DMS 273 treated with DMSO at 0.1 percent for 48 hours (cell line): ENCODE data around the gene GLRB.
"Not testable (repeated sequence)": the region's sequence is repeated elsewhere in the genome, so short reads cannot be mapped to it uniquely, and the experiment has no call there.

Experiments
- DNase-seq: peaks from one replicate; lab custom pipeline; 2025; lab: John Stamatoyannopoulos, UW

The GLRB gene

DNA sequence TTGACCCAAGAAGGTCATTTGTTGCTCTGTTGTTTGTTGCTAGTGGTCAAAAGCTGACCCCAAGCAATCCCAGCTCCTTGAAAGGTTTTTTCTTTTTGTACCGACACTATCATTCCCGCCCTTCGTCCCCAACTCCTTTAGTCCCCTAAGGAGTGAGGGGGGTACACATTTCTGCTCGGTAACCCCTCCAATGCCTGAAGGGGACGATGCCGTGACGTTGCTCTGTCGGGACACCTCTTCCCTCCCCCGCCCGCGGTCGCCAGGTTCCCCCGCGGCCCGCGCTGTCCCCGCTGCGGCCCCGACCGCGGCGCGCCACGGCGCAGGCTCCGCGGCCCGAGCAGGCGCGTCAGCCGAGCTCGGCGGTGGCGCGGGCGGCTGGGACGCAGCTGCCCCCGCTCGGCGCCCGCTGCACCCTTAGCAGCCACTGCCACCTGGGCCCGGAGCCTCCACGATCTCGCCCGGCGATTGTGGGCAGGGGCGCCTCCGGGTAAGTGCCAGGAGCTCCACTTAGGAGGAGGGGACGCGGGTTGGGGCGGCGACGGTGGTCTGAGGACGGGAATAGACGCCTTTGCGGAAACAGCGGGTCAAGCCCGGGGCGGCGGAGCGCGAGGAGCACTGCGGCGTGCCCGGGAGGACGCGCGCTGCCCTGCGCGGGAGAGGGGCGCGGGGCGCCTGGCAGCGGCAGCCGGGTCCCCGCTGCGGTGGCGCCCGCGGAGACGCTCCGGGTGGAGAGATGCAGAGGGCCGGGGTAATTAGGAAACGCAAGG lies at the start of gene GLRB:
Gene GLRB, plus strand, starts transcription at position 340 of the 767 bp plus-strand sequence. CDS start 1,875 bp downstream, outside the sequence.
- DNase-seq = no peak

GRCh38 chr4:157035471-157035870 lies 40.5 kb upstream of the GLRB start:
- DNase-seq = no peak

GRCh38 chr4:157040405-157040804 lies 35.5 kb upstream of the GLRB start:
- DNase-seq = no peak

- no peak for DNase-seq
Measured at GRCh38 chr4:157043131-157043530, 32.8 kb upstream of the GLRB start.

GRCh38 chr4:157045507-157046127 lies 30.3 kb upstream of the GLRB start:
- peak; percentile 21 for DNase-seq

DNA sequence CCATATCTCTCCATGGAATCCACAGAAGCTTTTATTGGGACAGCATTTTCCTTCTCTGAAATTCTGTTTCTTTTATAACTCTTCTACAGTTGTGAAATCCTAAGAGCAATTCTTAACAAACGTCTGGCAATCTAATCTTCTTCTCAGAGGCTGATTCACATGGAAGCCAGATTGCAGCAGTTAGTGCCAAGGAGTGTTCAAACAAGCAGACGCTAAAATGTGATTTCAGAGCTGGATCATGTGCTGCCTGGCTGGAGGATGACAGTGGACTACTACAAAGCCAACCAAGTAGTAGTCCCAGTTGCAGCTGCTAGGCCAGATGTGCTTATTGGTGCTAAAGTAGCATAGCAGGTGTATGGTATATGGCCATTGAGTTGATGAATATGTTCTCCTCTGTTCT lies 27.7 kb upstream of the GLRB start:
- no peak for DNase-seq

DNA sequence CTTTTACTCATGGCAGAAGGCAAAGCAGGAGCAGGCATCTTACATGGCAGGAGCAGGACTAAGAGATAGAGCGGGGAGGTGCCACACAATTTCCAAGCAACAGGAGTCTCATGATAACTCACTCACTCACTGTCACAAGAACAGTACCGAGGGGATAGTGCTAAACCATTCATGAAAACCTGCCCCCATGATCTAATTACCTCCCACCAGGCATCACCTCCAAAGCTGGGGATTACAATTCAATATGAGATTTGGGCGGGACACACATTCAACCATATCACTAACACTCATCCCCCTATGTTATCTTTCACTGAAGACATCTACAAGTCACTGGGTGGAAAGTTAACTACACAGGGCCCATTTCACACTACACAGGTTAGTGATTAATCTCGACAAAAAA lies 25.4 kb upstream of the GLRB start:
- no peak for DNase-seq

- no peak for DNase-seq
Measured at GRCh38 chr4:157052429-157053040, 23.4 kb upstream of the GLRB start.

DNA sequence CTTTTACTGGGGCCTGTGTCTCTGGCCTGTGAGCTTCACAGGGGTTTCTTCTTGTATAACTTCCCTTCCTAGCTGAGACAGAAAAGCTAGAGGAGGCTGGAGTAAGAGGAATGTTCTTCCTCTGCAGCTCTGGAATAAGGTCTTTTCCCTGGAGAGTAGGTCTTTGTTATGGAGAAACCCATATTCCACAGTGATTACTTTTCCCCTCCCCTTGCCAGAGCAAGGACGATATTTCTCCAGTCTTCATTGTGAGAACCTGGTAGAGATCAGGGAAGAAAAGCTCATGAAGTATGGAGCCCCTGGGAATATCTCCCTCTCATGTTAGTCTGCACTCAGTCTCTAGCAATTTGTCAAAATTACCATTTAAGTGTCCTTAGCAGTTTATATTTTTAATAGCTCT lies 18.7 kb upstream of the GLRB start:
- no peak for DNase-seq

DNA sequence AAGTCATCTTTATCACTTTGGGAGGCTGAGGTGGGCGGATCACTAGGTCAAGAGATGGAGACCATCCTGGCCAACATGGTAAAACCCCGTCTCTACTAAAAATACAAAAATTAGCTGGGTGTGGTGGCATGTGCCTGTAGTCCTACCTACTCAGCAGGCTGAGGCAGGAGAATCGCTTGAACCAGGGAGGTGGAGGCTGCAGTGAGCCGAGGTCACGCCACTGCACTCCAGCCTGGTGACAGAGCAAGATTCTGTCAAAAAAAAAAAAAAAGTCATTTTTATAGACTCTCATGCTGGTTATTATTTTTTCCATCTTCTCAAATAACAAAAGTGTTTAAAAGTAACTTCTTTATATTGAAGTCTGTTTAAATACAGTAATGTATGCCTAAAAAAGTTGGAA lies 17.1 kb upstream of the GLRB start:
- DNase-seq = not testable (repeated sequence)

- DNase-seq = no peak
Measured at GRCh38 chr4:157072002-157072401, 3.9 kb upstream of the GLRB start.

- no peak for DNase-seq
Measured at GRCh38 chr4:157075401-157075800, 549 bp upstream of the GLRB start.

DNA sequence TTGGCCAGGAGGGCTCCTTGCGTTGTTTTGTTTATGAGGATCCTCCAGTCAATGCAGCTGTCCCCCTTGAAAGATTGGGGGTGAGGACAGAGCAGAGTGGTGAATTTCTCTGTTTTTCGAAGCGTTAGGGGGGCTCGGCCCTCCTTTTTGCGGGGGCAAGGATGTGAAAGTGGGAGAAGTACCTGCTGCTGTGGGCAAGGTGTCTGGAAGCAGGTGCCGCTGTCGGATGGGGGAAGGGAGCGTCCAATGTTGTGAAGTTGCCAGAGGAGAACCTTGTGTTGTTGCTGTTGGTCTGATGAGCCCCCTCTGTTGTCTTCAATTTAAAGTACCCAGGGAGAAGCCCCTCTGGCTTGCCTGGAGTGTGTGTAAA lies 613 bp downstream of the GLRB start:
- no peak for DNase-seq

DNA sequence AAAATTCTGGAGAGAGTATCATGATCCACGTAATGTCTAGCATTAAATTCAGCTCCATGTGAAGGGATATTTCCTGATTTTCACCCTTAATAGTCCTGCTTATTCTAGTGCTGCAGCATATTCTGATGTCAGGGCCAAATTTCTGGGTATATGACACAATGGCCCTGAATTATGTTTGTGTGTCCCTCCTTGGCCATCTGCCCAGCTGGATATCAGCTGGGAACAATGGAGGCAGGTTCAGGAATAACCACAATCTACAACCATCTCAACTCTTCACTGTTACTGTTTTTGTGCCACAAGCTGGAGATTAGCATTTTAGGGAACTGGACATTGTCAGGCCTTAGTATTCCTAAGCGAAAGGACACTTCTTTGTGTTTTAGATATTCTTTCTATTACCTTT lies 3.5 kb downstream of the GLRB start:
- DNase-seq = no peak

- no peak for DNase-seq
Measured at GRCh38 chr4:157080605-157081004, 4.7 kb downstream of the GLRB start.

DNA sequence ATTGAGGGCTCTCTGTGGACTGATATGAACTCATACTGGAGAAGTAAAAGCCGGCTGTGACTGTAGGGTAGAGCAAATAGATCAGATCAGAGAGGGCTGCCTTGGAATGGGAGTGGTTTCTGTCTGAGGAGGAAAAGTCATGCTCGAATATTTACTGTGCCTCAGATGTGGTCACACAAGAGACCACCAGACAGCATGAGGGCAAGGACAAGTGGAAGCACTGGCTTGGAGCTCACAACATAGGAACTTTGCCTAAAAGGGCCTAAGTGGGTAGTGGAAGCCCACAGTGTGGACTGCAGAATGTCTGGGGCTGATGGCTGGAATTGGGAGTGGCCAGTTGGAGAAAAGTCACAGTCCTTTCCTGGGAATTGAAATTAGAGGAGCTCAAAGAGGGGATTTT lies 19.8 kb downstream of the GLRB start:
- no peak for DNase-seq

- no peak for DNase-seq
Measured at GRCh38 chr4:157096439-157096838, 20.5 kb downstream of the GLRB start.

DNA sequence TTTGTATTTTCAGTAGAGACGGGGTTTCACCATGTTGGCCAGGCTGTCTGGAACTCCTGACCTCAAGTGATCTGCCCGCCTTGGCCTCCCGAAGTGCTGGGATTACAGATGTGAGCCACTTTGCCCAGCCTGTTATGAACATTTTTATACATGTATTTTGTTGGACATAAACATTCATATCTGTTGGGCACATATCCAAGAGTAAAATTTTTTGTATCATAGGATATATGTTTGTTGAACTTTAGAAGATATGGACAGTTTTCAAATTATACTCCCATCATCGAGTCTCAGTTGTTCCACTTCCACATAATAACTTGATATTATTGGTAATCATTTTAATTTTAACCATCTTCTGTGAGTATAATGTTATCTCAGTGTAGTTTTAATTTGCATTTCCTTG lies 23.6 kb downstream of the GLRB start:
- no peak for DNase-seq

- no peak for DNase-seq
Measured at GRCh38 chr4:157104541-157104940, 28.6 kb downstream of the GLRB start.

DNA sequence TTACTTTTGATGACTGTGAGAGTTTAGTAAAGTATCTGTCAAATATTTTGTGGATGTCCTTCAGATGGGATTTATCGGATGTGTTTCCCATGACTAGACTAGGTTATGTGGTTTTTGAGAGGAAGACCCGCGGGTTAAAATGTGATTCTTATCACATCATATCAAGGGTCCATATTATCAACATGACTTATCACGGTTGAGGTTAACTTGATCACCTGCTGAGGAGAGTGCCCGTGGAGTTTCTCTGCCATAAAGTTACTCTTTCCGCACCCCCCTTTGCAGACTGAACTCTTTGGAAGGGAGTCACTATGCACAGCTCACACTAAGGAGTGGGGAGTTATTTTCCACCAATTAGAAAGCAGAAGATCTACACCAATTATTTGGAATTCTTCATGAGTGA lies 38.7 kb downstream of the GLRB start:
- no peak for DNase-seq

GRCh38 chr4:157115613-157116335 lies 39.8 kb downstream of the GLRB start:
- no peak for DNase-seq

DNA sequence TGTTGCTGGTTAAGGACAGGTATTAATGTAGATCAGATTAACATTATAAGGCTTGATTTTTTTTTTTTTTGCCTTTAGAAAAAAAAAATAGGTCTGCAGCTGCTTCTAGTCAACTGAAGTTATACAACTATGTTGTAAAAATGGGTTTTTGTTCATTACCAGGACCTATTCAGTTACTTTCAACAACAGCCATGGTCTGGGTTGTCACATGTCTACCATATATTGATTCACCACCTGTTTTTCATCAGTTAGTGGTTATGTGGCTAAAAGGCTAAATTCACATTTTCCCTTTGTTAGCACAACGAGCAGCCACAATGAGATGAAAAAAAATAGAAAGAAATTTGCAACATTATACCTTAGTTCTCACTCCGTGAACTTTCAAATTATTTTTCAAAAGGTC lies 45.5 kb downstream of the GLRB start:
- DNase-seq = no peak

DNA sequence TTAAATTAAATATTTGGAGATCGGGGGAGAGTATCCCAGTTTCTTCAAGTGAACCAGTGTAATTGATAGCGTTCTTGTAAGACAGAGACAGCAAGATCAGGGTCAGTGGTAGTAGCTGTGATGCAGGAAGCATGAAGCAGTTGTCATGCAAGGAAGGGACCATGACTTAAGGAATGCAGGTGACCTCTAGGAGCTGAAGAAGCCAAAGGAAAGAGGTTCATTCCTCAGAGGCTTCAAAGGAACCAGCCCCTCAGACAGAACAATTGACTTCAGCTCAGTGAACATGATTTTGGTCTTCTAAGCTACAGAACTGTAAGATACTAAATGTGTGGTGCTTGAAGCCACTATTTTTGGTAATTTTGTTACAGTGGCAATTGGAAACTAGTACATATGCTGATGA lies 51.6 kb downstream of the GLRB start:
- no peak for DNase-seq
